CD4-positive, alpha-beta T cell treated with Interleukin-1 beta for 1 hour (primary cell): ENCODE results near the gene CPE.

Experiments used
- DNase-seq, 2 donors: peaks; one replicate each; pipeline ENCODE4 v3.0.0-alpha.2; 2020 to 2022

CPE gene

DNA sequence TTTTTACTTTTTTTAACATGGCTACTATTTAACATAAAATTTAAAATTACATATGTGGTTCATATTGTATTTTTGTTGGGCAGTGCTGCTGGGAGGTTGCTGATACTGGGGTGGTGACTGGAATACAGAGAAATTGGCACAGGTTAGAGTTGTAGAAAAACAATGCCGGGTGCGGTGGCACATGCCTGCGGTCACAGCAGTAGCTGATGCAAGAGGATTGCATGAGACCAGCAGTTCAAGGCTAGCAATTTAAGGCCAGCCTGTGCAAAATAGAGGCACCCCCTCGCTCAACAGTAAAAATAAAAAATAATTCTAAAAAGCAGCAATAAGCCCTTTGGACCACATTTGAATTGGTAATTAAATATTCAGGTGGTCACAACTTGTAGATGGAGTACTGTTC lies 11.8 kb upstream of the CPE start:
- DNase-seq = no peak

DNA sequence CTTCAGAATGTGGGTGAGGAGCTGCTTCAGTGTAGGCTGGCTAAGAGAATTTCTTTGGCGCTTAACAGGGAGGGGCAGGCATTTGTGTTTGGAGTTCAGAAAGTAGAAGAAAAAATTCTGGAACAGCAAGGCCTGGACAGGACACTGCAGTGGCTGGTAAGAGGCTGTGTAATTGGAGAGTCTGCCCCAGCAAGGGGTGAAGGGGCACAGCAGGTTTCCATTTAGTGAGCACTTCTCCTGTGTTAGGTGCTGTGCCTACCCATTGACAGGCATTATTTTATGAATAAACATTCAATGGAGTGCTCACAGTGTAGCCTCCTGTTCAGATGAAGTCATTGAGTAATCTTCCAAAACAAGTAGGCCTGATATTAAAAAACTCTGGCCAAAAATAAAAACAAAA lies 10.7 kb upstream of the CPE start:
- DNase-seq = no peak

DNA sequence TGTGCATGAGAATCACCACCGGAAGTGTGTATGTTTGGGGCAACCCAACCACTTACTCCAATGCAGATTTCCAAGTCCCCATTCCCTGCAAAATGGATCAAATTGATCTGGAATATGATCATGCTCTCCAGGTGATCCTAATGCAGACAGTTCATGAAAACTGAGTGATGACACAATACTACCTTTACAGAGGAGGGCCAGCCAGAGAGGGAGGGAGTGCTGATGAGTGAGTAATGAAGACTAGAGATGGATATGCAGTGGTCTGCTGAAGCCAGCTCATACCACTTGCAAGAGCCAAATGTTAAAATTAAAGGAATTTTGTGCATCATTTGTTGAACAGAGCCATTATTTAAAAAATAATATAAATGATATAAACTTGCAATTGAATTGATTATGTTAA lies 10.2 kb upstream of the CPE start:
- no peak for DNase-seq

DNA sequence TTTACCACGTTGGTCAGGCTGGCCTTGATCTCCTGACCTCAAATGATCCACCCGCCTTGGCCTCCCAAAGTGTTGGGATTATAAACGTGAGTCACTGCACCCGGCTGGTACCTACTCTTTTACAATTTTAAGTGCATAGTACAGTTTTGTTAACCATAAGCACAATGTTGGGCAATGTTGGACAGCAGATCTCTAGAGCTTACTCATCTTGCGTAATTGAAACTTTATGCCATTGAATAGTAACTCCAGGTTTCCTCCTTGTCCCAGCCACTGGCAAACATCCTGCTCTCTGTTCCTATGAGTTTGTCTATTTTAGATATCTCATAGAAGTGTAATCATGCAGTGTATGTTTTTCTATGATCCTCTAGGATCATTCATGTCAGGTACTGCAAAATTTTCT lies 9.3 kb upstream of the CPE start:
- DNase-seq = no peak

DNA sequence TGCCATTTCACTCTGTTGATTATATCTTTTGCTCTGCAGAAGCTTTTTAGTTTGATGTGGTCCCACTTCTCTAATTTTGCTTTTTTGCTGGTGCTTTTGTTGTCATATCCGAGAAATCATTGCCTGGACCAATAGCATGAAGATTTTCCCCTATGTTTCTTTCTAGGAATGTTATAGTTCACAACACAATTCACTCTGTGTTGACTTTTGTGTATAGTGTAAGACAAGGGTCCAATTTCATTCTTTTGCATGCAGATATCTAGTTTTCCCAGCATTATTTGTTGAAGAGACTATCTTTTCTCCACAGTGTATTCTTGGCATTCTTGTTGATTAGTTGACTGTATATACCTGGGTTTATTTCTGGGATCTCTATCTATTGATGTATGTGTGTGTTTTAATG lies 8.3 kb upstream of the CPE start:
- no peak for DNase-seq

DNA sequence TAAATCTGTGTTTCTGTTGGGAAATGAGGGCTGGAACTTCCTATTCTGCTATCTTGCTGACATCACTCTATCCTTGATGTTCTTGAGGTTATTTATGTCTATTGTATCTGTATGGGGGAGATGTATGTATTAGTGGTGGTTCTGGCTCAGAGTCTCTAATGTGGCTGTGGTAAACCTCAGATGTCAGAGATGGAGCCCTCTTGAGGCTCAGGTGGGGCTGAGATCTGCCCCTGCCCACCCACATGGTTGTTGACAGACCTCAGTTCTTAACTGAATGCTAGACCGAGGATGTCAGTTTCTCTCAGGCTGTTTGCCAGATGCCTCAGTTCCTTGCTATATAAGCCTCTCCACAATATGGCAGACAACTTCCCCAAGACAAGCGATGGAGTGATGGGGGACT lies 3.3 kb upstream of the CPE start:
- no peak for DNase-seq

DNA sequence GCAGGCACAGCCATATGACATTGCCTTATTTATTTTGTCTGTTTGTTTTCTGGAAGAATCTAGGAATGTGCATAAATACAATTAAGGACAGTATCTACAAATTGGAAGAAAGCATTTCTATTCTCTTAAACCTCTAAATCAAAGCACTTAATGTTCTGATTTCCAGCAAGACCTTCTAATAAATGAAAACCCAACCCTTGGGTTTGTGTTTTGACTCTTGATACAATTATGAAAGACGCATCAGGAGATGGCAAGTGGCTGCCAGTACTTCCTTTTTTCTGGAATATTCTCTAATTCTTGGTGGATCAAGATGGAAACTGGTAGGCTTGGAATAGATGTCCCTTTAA lies 437 bp upstream of the CPE start:
- DNase-seq = no peak

DNA sequence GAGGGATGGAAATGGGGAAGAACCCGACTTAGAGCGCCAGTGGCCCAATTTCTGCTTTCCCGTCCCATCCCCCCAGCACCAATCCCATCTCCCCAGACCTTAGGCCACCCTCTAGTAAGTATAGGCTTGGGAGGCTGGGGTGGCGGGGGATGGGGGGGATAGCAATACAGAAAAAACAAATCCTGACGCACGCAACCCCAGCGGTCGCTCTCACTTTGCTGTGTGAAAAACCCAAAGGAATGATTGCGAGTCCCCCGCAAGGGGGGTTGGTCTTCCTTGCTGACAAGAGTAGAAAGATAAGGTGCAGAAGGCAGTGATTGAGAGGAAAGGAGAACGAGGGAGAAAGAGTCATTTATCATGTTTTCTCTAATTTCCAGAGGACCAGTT lies 863 bp downstream of the CPE start:
- no peak for DNase-seq

DNA sequence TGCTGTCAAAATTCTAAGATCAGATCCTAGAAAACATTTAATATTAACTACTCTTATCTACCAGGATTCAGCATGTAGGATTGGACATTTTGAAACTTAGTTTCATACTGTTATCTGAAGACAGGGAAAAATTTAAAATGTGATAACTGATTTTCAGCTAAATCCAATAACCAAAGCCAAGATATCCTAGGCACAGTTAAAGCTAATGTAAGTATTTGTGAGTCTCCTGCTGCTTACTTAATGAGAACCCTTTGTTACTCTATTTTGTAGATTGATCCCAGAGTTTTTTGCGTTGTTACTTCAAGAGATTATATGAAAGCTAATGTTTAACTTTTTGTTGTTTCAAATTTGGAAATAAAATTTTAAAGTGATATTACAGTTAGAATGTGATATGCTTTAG lies 2.0 kb downstream of the CPE start:
- no peak for DNase-seq

DNA sequence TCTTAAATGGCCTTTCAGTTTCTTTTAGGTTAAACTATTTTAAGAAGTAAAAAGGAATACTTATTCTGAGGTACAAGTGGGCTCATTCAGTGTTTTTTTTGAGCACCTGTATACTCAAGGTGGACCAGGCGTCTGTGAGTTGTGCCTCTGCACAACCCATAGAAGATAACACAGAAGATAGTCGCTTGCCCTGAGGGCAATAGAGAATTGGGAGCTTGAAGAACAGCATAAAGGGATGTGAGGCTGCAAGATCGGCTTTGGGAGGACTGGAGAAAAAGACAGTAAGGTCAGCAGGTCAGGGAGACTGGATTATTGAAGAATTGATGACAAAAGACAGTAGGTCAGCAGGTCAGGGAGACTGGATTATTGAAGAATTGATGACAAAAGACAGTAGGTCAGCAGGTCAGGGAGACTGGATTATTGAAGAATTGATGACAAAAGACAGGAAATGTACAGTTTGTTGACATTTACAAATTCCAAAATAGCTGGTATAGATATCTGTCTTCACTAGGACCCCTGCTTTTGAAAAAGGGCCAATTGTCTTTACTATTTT lies 3.1 kb downstream of the CPE start:
- DNase-seq = no peak

DNA sequence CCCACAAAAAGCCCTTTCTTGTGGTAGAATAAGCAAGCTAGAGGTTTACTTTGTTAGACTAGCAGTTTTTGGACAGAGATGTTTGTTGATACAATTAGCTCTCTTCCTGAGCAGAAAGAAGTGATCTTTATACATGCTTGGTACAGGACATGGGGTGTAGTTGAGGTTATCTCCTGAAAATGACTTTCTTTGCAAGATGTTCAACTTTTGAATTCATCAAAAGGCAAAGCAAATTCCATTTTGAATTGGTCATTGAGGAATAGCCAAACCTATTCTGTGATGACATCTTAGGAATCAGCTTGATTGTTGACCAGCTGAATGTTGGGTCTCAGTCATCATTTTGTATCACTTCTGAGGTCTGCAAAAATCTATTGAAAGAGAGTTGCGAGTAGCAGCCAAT lies 3.8 kb downstream of the CPE start:
- DNase-seq = no peak

DNA sequence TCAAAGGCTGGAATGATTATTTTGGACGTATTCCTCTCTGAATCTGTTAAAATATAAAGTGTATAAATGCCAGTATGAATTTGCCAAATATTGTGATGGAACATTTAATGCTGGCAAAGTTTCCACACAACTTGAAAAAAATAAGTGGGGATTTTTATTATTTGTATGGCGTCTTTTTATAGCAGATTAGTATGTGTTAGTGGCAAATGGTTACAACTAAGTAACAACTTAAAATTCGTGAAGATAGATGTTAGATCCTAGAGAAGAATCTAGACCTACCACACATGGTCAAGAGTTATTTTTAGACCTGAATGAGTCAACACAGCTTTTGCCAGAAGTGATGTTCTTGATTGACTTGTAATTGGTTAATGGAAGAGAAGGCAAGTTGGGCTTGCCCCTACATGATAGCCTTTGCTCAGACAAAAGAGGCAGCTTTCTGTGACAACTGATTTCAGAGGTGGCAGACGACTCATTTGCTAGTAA lies 4.8 kb downstream of the CPE start:
- no peak for DNase-seq

DNA sequence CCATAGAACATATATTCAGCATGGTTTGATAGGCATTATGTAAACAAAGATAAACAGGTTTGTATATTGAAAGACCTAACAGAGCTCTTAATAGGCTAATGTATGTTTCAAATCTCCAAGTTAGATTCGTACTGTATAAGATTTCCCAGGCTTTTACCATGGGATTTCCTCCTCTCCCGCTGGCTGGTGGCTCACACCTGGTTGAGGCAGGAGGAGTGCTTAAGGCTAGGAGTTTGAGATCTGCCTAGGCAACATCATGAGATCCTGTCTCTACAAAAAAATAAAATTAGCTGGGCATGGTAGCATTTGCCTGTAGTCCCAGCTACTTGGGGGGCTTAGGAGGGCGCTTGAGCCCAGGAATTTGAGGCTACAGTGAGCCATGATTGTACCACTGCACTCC lies 5.4 kb downstream of the CPE start:
- no peak for DNase-seq

DNA sequence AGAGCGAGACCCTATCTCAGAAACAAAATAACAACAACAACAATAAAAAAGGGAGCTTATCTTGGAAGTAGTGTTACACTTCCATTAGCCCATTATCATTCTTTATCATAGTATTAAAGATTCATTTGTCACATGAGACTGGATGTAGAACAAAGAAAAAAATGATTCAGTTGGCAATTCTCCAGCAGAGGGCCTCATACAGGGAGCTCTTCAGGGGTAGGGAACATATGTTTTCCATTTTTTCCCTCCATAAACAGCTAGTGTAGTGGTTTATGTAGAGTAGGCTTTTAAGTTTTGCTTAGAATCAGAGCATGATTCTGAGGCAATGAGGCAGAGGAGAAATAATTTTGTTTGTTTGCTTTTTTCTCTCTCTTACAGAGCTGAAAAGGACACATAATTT lies 5.8 kb downstream of the CPE start:
- DNase-seq = no peak

DNA sequence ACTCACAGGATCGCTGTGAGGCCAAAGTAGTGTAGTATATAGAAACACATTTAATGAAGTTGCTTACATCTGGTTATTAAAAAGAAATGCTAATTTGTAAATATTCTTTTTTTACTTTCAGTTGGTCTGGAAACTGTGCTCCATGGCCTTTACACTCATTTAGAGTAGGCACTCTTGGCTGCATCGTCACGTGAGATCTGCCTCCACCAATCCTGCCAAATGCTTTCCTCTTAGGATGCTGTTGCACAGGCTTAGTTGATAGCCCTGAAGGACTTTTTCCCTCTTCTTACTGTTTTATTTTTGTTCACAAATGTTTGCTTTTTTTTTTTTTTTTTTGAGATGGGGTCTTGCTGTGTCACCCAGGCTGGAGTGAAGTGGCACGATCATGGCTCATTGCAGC lies 6.3 kb downstream of the CPE start:
- no peak for DNase-seq

DNA sequence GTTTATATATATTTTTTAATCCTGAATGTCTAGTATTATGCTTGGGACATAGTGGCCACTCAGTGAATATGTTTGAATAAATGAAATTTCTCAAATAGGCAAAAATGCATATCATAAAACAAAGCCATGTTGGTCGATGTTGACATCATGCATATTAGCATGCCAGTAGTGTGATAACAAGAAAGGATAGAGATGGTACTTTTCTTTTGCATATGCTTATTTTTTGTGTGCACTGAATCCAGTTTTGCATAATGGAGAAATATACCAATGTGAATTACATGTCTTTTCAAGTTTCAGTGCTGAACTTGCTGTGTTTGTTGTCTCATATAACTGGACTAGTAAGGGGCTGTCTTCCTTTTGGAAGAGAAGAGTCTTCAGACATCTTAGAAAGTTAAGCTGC lies 7.5 kb downstream of the CPE start:
- DNase-seq = no peak

DNA sequence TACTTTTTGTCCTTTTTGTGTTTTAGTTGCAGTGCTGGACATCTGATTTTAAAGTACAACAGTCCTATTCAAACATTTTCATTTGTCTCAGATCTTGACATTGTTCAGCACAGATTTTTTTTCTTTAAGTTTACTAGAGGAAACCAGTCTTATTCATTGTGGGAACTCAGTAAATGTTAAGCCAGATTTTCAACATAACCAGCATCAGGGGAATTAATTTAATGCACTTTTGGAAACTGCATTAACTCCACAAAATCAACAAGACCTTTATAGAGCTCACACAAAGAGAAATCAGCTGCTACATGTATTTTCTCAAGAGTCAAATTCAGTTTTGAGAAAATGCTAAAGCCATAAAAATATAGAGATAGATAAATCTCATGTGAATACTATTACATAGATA lies 9.9 kb downstream of the CPE start:
- no peak for DNase-seq

DNA sequence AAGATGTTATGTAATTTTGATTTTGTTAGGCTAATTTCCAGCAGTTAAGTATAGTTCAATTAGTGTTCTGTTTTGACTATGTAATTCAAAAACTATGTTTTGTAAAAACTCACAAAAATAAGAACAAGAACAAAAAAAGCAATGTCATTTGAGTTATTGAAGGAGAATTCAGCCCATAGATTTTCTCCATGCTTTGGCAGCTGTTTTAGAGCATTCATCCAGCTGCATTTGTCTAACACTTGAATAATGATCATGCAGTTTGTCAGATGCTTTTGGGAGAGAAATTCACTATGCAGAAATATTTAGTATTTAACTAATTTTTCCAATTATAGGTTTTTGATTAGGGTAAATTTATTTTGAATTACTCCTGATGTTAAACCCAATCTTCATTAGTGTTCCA lies 14.2 kb downstream of the CPE start:
- no peak for DNase-seq

DNA sequence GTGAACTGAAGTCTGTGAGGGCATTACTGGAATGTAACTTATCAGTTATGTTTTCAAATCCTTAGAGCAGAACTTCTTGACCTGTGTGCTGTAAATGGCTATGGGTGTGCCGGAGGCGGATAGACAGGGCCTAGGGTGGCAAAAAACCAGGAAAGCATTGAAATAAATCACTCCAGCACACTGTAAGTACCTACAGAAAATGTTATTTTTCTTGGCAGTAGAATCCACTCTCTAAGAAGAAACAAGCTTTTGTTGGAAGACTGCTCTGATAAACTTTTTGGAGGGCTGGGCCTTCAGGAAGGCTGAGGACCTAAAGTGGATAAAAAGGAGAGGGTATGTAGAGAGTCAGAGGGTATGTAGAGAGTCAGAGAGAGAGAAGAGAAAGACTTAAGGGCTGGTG lies 14.9 kb downstream of the CPE start:
- no peak for DNase-seq

DNA sequence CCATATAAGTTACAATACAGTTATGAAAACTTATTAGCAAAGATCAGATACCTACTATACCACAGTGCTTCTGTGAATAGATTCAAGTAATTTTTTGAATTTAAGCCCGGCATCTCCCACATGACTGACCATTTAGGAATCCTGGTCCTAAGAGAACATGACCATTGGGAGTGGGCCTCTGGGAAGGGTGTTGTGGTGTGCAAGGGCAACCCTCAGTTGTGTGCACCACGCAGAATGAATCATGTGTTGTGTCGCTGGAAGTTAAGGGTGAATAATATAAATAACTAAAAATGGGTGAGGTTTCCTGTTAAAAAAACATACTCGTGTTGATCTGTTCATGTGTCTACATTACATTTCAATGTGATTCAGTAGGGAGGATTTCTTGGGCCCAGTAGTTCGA lies 15.5 kb downstream of the CPE start:
- DNase-seq = no peak

DNA sequence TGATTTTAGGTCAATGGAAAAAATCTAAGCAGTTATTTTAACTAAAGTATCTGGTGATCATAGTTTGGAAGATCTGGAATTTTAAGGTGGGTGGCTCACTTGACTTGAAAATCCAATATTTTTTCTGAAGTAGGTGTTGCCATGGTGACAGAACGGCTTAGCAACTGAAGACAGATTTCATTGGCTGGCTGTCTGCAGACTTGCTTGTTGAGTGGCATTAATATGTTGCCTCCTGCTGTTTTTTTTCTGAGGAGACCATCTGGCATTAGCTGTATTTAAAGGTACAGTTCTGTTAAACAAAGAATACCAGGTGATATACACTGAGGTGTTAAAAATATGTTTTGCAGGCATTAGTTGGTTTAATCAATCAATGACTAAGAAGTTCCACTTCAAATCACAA lies 19.8 kb downstream of the CPE start:
- DNase-seq = no peak

DNA sequence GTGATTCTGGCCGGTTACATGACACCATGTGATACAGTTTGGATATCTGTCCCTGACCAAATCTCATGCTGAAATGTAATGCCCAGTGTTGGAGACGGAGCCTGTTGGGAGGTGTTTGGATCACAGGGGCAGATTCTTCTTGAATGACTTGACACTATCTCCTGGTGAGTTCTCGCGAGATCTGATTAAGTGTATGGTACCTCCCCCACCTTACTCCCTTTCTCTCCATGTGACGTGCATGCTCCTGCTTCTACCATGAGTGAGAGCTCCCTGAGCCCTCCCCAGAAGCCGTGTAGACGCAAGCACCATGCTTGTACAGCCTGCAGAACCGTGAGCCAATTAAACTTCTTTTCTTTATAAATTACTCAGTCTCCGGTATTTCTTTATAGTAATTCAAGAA lies 23.6 kb downstream of the CPE start:
- no peak for DNase-seq

DNA sequence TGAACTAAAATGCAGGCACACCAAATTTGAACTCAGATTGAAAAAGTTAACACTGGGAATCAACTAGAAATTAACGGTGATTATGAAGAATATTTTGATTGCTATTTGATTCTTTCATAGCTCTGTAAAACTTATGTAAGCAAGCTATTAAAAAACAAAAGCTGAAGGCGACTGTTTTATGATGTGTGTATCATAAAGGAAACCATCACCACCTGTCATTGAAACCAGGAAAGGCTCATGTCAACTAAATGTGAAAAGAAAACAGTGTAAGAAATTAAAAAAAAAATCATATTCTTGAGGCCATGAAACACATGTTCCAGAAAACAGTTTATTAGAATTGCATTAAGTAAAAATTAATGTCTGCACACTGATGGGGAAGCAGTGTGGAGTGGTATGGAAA lies 24.2 kb downstream of the CPE start:
- DNase-seq = no peak

DNA sequence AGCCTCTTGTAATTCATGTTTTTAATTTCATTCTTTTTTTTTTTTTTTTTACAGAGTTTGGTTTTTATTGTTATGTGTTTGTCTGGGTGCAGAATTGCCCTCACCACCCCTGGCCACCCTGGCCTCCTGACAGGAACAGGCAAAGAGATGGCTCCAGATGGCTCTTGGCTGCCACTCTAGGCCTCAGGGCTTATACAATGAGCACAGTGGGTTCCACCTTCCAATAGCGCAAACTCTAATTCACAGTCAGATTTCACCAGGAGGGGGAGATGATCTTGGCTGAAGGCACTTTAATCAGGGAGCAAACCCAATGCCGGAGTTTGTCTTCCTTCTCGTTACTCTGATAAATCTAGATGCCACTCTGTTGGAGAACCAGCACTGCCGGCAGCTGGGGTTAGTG lies 24.8 kb downstream of the CPE start:
- DNase-seq = no peak

DNA sequence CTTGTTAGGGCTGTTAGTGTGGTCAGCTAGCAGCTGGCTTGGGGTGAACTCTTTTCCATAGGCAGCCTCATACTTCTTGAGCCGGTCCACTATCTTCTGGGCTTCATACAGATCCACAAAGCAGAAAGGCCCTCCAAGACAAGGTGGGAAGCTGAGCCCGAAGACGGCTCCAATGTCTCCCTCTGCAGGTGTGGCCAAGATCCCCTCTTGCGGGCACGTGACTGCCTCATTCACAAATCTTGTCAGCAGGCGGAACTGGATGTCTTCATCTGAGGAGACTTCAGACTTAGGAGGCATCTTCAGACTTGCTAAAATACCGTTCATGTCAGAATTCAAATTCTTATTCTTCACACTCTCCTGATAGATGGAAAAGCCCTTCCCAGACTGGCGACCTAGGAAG lies 25.3 kb downstream of the CPE start:
- DNase-seq = no peak

DNA sequence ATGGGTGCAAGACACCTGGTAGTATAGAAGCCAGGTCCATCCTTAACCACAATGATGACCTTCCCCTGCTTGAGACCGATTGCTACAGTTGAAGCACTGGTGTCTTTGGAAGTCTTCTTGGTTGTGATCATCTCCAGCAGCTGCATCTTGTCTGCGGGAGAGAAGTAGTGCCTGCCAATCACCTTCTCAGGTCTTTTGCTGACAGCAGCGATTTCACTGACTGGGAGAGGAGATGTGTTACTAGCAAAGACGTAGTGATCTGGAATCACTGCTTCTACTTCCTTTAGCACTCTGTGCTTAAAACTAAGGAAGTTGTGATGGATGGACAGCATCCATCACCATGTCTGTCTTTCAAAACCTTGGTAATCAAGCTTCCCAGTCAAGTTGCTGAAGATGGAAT lies 25.9 kb downstream of the CPE start:
- DNase-seq = no peak
